Activated gamma-delta T cell treated with anti-CD3 and anti-CD28 coated beads, Interleukin-2, amount 50 U/mL, for 16 hours (primary cell): ENCODE measurements around the gene NUB1.

Experiments
- DNase-seq: peaks from one replicate; pipeline ENCODE4 v3.0.0-alpha.2; 2020; ENCODE audit warnings: low read depth

Gene NUB1

GRCh38 chr7:151389096-151389767 is 47.6 kb downstream of the NUB1 start:
- DNase-seq: no peak

GRCh38 chr7:151389768-151390597 is 48.4 kb downstream of the NUB1 start:
- no peak for DNase-seq

- DNase-seq: no peak
These were observed 49.2 kb downstream of the NUB1 start for GRCh38 chr7:151390598-151391357.

- no peak for DNase-seq
These were observed 49.7 kb downstream of the NUB1 start for GRCh38 chr7:151391358-151391730.

- no peak for DNase-seq
These were observed 50.4 kb downstream of the NUB1 start for GRCh38 chr7:151392002-151392401.

- no peak for DNase-seq
These were observed 50.8 kb downstream of the NUB1 start for GRCh38 chr7:151392426-151392825.

- DNase-seq: no peak
These were observed 51.7 kb downstream of the NUB1 start for GRCh38 chr7:151393031-151393977.

- DNase-seq: no peak
These were observed 52.7 kb downstream of the NUB1 start for GRCh38 chr7:151394076-151395035.

GRCh38 chr7:151395036-151395367 is 53.4 kb downstream of the NUB1 start:
- no peak for DNase-seq

- DNase-seq: no peak
These were observed 54.8 kb downstream of the NUB1 start for GRCh38 chr7:151396328-151396970.

GRCh38 chr7:151397026-151397425 is 55.4 kb downstream of the NUB1 start:
- no peak for DNase-seq

- no peak for DNase-seq
These were observed 57.1 kb downstream of the NUB1 start for GRCh38 chr7:151398446-151399304.

GRCh38 chr7:151399305-151399601 is 57.6 kb downstream of the NUB1 start:
- DNase-seq: no peak

GRCh38 chr7:151399906-151400305 is 58.3 kb downstream of the NUB1 start:
- no peak for DNase-seq

GRCh38 chr7:151400626-151401315 is 59.2 kb downstream of the NUB1 start:
- DNase-seq: no peak

- DNase-seq: no peak
These were observed 60.6 kb downstream of the NUB1 start for GRCh38 chr7:151402029-151402835.

- no peak for DNase-seq
These were observed 62.2 kb downstream of the NUB1 start for GRCh38 chr7:151403764-151404163.
